Measurements from ENCODE around the gene FAM168B.

FAM168B gene

GRCh38 chr2:131052741-131053263 is 40.5 kb downstream of the FAM168B start:
- Histone ChIP-seq H3K4me1 (ENCODE audit: insufficient read depth, insufficient read length) (no peaks in the 10 kb centered on the region), H3K9me3 (ENCODE audit: insufficient read depth, low read length) (no peaks in the 10 kb centered on the region), H3K4me3 (ENCODE audit: insufficient read length, low read depth) (no peak overlapping the region), H3K27me3 (ENCODE audit: insufficient read depth, insufficient read length) (no peaks in the 10 kb centered on the region), H3K36me3 (ENCODE audit: insufficient read depth, insufficient read length, low read length) (peaks cover 98% of the 10 kb centered on the region), H3K9ac (ENCODE audit: insufficient read length, low read depth) (no peak overlapping the region)
- DNase-seq (ENCODE audit: low read depth, low spot score), result no peak
- TF ChIP-seq YY1 (IDR thresholded peaks at IDR 0.05; ENCODE audit: insufficient read depth, insufficient read length), result no peak
- no peak for TF ChIP-seq ZNF274 (IDR thresholded peaks at IDR 0.05; ENCODE audit: low read depth, low read length)
- no peak for TF ChIP-seq SUZ12 (IDR thresholded peaks at IDR 0.05; ENCODE audit: extremely low read depth, insufficient read depth, insufficient read length)

DNA sequence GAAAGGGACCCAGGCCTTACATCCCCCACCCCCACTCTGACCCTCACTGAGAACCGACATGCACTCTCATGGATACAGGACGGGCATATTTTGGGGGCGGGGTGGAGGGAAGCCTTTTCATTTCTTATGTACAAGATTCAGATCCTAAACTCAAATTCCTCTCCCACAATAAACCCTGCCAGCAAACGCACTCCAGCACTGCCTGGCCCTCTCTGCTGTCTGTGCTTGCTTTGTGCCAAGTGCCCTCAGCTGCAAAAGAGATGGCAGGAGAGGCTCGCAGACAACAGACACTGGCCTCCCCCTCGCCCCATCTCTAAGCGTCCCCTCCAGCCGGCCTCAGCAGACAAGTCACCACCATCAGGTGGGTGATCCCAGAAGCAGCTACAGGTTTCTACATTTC is 42.4 kb downstream of the FAM168B start:
- H3K9ac ChIP-seq (ENCODE audit: insufficient read length, low read depth), result no peak overlapping the region
- no peaks in the 10 kb centered on the region for H3K27me3 ChIP-seq (ENCODE audit: insufficient read depth, insufficient read length)
- H3K36me3 ChIP-seq (ENCODE audit: insufficient read depth, insufficient read length, low read length), result peaks cover 96% of the 10 kb centered on the region
- no peak for DNase-seq (ENCODE audit: low read depth, low spot score)
- no peaks in the 10 kb centered on the region for H3K4me1 ChIP-seq (ENCODE audit: insufficient read depth, insufficient read length)
- H3K9me3 ChIP-seq (ENCODE audit: insufficient read depth, low read length), result no peaks in the 10 kb centered on the region
- no peak for TF ChIP-seq ZNF274 (IDR thresholded peaks at IDR 0.05; ENCODE audit: low read depth, low read length)
- TF ChIP-seq YY1 (IDR thresholded peaks at IDR 0.05; ENCODE audit: insufficient read depth, insufficient read length), result no peak
- TF ChIP-seq SUZ12 (IDR thresholded peaks at IDR 0.05; ENCODE audit: extremely low read depth, insufficient read depth, insufficient read length), result no peak
- H3K4me3 ChIP-seq (ENCODE audit: insufficient read length, low read depth), result no peak overlapping the region

DNA sequence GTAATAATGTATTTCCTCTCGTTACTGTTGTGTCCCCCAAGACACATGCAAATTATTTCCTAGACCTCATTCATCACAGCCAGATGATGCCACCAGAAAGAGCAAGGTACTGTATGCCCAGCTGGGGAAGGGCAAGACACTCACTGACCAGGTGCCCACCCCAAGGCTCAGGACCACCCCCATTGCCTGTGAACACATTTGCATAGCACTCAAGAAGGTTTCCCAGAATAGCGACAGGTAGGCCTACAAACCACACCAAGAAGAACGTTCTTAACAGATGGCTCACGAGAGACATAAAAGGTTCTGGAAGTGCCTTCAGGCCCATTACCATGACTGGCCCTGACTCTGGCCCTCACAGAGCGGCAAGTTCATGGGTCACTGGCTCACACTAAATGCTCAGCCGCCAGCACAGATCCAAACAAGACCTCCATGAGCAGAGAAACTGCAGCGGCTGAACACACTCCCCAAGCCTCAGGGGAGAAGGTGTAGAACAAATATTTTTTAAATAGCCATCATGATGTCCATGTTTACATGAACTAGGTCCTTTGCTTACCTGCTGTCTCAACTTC is 44.0 kb downstream of the FAM168B start:
- DNase-seq (ENCODE audit: low read depth, low spot score), result no peak
- Histone ChIP-seq H3K4me1 (ENCODE audit: insufficient read depth, insufficient read length) (peaks cover under 1% of the 10 kb centered on the region), H3K9ac (ENCODE audit: insufficient read length, low read depth) (no peak overlapping the region), H3K36me3 (ENCODE audit: insufficient read depth, insufficient read length, low read length) (peaks cover 85% of the 10 kb centered on the region), H3K9me3 (ENCODE audit: insufficient read depth, low read length) (no peaks in the 10 kb centered on the region), H3K27me3 (ENCODE audit: insufficient read depth, insufficient read length) (no peaks in the 10 kb centered on the region), H3K4me3 (ENCODE audit: insufficient read length, low read depth) (no peak overlapping the region)
- TF ChIP-seq ZNF274 (IDR thresholded peaks at IDR 0.05; ENCODE audit: low read depth, low read length), result no peak
- TF ChIP-seq YY1 (IDR thresholded peaks at IDR 0.05; ENCODE audit: insufficient read depth, insufficient read length), result no peak
- TF ChIP-seq SUZ12 (IDR thresholded peaks at IDR 0.05; ENCODE audit: extremely low read depth, insufficient read depth, insufficient read length), result no peak

DNA sequence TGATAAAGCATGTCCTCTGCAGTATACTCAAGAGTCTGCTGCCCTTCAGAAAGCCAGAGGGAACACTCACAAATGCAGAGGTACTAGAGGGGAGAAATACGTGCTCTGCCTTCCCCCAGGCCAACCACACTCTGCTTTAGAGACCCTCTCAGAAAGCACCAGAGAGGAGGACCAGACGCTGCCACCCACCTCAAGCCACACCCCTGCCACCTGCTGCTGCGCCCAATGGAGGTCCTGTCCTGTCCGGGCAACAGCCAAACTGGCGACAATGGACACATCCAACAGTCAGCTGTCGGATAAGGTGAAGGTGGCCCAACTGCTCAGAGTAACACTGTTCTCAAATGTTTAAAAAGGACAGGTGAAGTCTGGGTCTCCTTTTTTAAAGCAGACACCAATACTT is 44.6 kb downstream of the FAM168B start:
- Histone ChIP-seq H3K9ac (ENCODE audit: insufficient read length, low read depth) (no peak overlapping the region), H3K27me3 (ENCODE audit: insufficient read depth, insufficient read length) (no peaks in the 10 kb centered on the region), H3K4me3 (ENCODE audit: insufficient read length, low read depth) (no peak overlapping the region), H3K36me3 (ENCODE audit: insufficient read depth, insufficient read length, low read length) (peaks cover 81% of the 10 kb centered on the region), H3K4me1 (ENCODE audit: insufficient read depth, insufficient read length) (peaks cover 6% of the 10 kb centered on the region), H3K9me3 (ENCODE audit: insufficient read depth, low read length) (no peaks in the 10 kb centered on the region)
- DNase-seq (ENCODE audit: low read depth, low spot score), result no peak
- TF ChIP-seq YY1 (IDR thresholded peaks at IDR 0.05; ENCODE audit: insufficient read depth, insufficient read length) (no peak), ZNF274 (IDR thresholded peaks at IDR 0.05; ENCODE audit: low read depth, low read length) (no peak), SUZ12 (IDR thresholded peaks at IDR 0.05; ENCODE audit: extremely low read depth, insufficient read depth, insufficient read length) (no peak)

DNA sequence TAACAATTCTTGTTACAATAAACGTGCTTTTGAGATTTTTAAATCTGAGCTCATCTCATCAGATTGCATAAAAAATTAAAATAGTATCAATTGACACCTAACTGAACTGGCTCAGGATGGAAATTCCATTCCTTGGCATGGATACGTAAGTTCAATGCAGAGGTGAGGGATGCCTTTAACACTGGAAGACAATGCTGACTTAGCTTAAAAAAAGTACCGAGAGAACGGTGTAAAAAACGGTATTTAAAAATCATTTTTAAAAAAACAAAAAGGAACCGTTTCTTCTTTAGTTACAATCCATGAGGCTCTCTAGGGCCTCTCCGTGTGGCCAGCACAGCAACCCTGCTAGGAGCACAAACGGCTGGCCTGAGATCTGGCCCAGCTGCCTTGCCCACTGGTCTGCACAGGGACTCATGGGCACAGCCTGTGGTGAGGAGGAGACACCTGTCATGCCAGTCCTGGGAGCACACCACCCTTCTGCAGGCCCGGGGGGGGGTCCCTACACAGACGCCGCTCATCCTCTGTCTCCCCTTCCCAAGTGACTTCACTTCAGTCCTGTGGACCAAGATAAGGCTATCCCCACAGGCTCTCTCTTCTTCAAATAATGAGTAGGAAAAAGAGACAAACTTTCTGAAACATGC is 45.2 kb downstream of the FAM168B start:
- Histone ChIP-seq H3K27me3 (ENCODE audit: insufficient read depth, insufficient read length) (no peaks in the 10 kb centered on the region), H3K4me3 (ENCODE audit: insufficient read length, low read depth) (no peak overlapping the region), H3K4me1 (ENCODE audit: insufficient read depth, insufficient read length) (peaks cover 10% of the 10 kb centered on the region), H3K36me3 (ENCODE audit: insufficient read depth, insufficient read length, low read length) (peaks cover 76% of the 10 kb centered on the region), H3K9me3 (ENCODE audit: insufficient read depth, low read length) (no peaks in the 10 kb centered on the region), H3K9ac (ENCODE audit: insufficient read length, low read depth) (no peak overlapping the region)
- TF ChIP-seq YY1 (IDR thresholded peaks at IDR 0.05; ENCODE audit: insufficient read depth, insufficient read length), result no peak
- no peak for TF ChIP-seq ZNF274 (IDR thresholded peaks at IDR 0.05; ENCODE audit: low read depth, low read length)
- no peak for TF ChIP-seq SUZ12 (IDR thresholded peaks at IDR 0.05; ENCODE audit: extremely low read depth, insufficient read depth, insufficient read length)
- DNase-seq (ENCODE audit: low read depth, low spot score), result no peak

DNA sequence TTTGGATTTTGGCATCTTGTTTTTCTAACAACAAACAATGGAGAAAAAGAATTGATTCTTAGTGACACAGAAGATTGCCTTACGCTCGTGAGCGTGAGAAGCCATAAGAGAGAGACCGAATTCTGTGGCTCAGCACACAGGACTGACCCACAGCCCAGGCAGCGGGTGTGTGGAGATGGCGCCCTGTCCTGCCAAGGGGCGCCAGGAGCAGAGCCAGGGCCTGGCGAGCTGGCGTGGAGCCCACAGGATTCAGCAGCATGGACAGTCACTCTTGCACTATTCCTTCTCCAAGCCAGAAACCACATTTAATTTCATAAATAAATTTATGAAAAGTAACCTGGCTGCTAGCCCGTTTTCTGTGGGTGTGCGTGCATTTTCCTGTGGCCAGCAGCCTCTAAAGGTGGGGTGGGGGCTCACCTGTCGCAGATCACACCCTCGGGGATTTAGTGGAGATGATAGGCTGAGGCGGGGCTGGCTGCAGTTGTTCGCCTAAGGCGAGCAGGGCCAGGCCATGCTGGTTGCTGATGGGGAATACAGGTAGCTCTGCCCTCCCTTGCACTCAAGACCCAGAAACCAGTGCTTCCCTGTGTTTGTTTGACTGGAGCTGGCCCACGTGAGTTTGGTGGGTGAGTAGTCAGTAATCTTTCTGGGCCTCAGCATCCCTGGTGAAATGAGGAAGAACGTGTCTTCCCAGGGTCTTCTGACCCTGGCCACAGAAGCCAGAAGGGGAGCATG is 46.2 kb downstream of the FAM168B start:
- TF ChIP-seq ZNF274 (IDR thresholded peaks at IDR 0.05; ENCODE audit: low read depth, low read length) (no peak), SUZ12 (IDR thresholded peaks at IDR 0.05; ENCODE audit: extremely low read depth, insufficient read depth, insufficient read length) (no peak), YY1 (IDR thresholded peaks at IDR 0.05; ENCODE audit: insufficient read depth, insufficient read length) (no peak)
- Histone ChIP-seq H3K36me3 (ENCODE audit: insufficient read depth, insufficient read length, low read length) (peaks cover 68% of the 10 kb centered on the region), H3K9me3 (ENCODE audit: insufficient read depth, low read length) (no peaks in the 10 kb centered on the region), H3K4me3 (ENCODE audit: insufficient read length, low read depth) (no peak overlapping the region), H3K4me1 (ENCODE audit: insufficient read depth, insufficient read length) (peaks cover 10% of the 10 kb centered on the region), H3K27me3 (ENCODE audit: insufficient read depth, insufficient read length) (no peaks in the 10 kb centered on the region), H3K9ac (ENCODE audit: insufficient read length, low read depth) (no peak overlapping the region)
- DNase-seq (ENCODE audit: low read depth, low spot score), result no peak
